ENCODE measurements around the gene WDPCP.

- TF ChIP-seq POLR2AphosphoS5 (IDR thresholded peaks at IDR 0.05; ENCODE audit: borderline replicate concordance, low read depth, low read length) (no peak), EZH2 (IDR thresholded peaks at IDR 0.05) (no peak), FOXP2 (optimal IDR thresholded peaks at IDR 0.05; ENCODE audit: control extremely low read depth, extremely low read length, insufficient read depth) (no peak)
These were observed 244.7 kb downstream of the WDPCP start for GRCh38 chr2:63343397-63344109.

All from SK-N-MC (cell line).